GM18499 (cell line): ENCODE measurements around the gene GJD3.

ENCODE experiments used
- ATAC-seq: cut with Tn5 transposase; IDR thresholded peaks from one replicate; pipeline ENCODE4 v1.9.1; 2021; ENCODE audit warnings: moderate number of reproducible peaks; ENCODE audit not compliant: insufficient read depth, unreplicated experiment

GJD3 gene

GRCh38 chr17:40354221-40355122, 10.1 kb downstream of the GJD3 start:
- no peak for ATAC-seq

- no peak for ATAC-seq
Observed at GRCh38 chr17:40352779-40353394, 11.7 kb downstream of the GJD3 start.

- no peak for ATAC-seq
Observed at GRCh38 chr17:40352237-40352778, 12.2 kb downstream of the GJD3 start.

- no peak for ATAC-seq
Observed at GRCh38 chr17:40351359-40352236, 12.9 kb downstream of the GJD3 start.

- ATAC-seq, result no peak
Observed at GRCh38 chr17:40350689-40351358, 13.7 kb downstream of the GJD3 start.

- no peak for ATAC-seq
Observed at GRCh38 chr17:40349895-40350688, 14.4 kb downstream of the GJD3 start.

- ATAC-seq, result no peak
Observed at GRCh38 chr17:40349477-40349894, 15.1 kb downstream of the GJD3 start.

GRCh38 chr17:40348562-40349476, 15.7 kb downstream of the GJD3 start:
- ATAC-seq, result no peak

- ATAC-seq, result no peak
Observed at GRCh38 chr17:40348136-40348504, 16.4 kb downstream of the GJD3 start.

- ATAC-seq, result no peak
Observed at GRCh38 chr17:40347319-40348135, 17.0 kb downstream of the GJD3 start.

- ATAC-seq, result no peak
Observed at GRCh38 chr17:40346765-40347158, 17.8 kb downstream of the GJD3 start.

GRCh38 chr17:40345994-40346764, 18.4 kb downstream of the GJD3 start:
- no peak for ATAC-seq

GRCh38 chr17:40345161-40345993, 19.2 kb downstream of the GJD3 start:
- ATAC-seq, result no peak

GRCh38 chr17:40344421-40345160, 19.9 kb downstream of the GJD3 start:
- ATAC-seq, result no peak
